A673 (cell line): Measurements from ENCODE around the gene RPL19. TPM values are rescaled to one million over a fixed set of nuclear protein-coding genes. Genes with fewer than 3 reads are reported as not detected.

ENCODE experiments used
- BruUV-seq: library from RNA; stranded (reverse); fragments of 400-500 nt; replicated peaks from 2 replicates; lab custom pipeline; 2021; lab: Mats Ljungman, UMichigan
- CTCF ChIA-PET: fragments of 300-600 bp; sonication (Branson Sonifier 250); formaldehyde crosslinking; loops from one replicate; lab custom pipeline; 2022; ENCODE audit warnings: antibody characterized with exemption; lab: Charles Lee
- POLR2A ChIA-PET: fragments of 300-600 bp; sonication (Branson Sonifier 250); formaldehyde crosslinking; loops from one replicate; lab custom pipeline; 2022; ENCODE audit warnings: antibody characterized with exemption; ENCODE audit not compliant: low non-redundant PET; lab: Charles Lee
- DNase-seq: peaks from one replicate; pipeline ENCODE4 v3.0.0-alpha.2; 2015; ENCODE audit warnings: low spot score
- H3K27ac ChIP-seq: fragments of 200-600 bp; sonication (generic); 2 replicates; pipeline ENCODE4 v1.5.1; 2016; ENCODE audit warnings: mixed run types, low read depth, mild to moderate bottlenecking, mixed read lengths, antibody characterized with exemption, low read length; ENCODE audit not compliant: poor library complexity, severe bottlenecking
- H3K27me3 ChIP-seq: fragments of 200-600 bp; sonication (generic); replicated peaks from 2 replicates; pipeline ENCODE4 v1.6.1; 2017; ENCODE audit warnings: mixed run types, low read depth, mild to moderate bottlenecking, mixed read lengths, antibody characterized with exemption, low read length; ENCODE audit not compliant: insufficient read depth, poor library complexity
- H3K36me3 ChIP-seq: fragments of 200-600 bp; sonication (generic); 2 replicates; pipeline ENCODE4 v1.6.1; 2016; ENCODE audit warnings: mixed run types, mild to moderate bottlenecking, mixed read lengths, antibody characterized with exemption, low read length; ENCODE audit not compliant: insufficient read depth, poor library complexity, severe bottlenecking
- H3K4me1 ChIP-seq: fragments of 200-600 bp; sonication (generic); 2 replicates; pipeline ENCODE4 v1.6.1; 2017; ENCODE audit warnings: mixed run types, mild to moderate bottlenecking, mixed read lengths, antibody characterized with exemption, low read length; ENCODE audit not compliant: insufficient read depth, poor library complexity, severe bottlenecking
- H3K4me3 ChIP-seq: fragments of 200-600 bp; sonication (generic); 2 replicates; pipeline ENCODE4 v1.5.1; 2016; ENCODE audit warnings: low read depth, mixed run types, mild to moderate bottlenecking, mixed read lengths, low read length; ENCODE audit not compliant: poor library complexity, severe bottlenecking
- H3K9me3 ChIP-seq: fragments of 200-600 bp; sonication (generic); 2 replicates; pipeline ENCODE4 v1.6.1; 2016; ENCODE audit warnings: mixed run types, low read depth, mild to moderate bottlenecking, mixed read lengths, antibody characterized with exemption, low read length; ENCODE audit not compliant: poor library complexity, severe bottlenecking
- EZH2 ChIP-seq: fragments of 200-600 bp; sonication (generic); IDR thresholded peaks from 2 replicates; pipeline ENCODE4 v1.6.1; 2017; ENCODE audit warnings: borderline replicate concordance, low read depth, mild to moderate bottlenecking, mixed read lengths, antibody characterized with exemption, low read length; ENCODE audit not compliant: poor library complexity, severe bottlenecking
- intact Hi-C: fragments of 100-400 bp; cut with micrococcal nuclease; formaldehyde crosslinking; loops from one replicate; pipeline ENCODE4 v1.10.0; 2022; ENCODE audit not compliant: unreplicated experiment
- total RNA-seq: library from RNA; stranded (reverse); gene quantifications from 2 replicates; pipeline ENCODE4 v1.2.3, GENCODE V29; 2021
- TF ChIP-seq, protein P1 (sequence below): fragments of 300-800, 200-600 bp; sonication (generic); conservative IDR thresholded peaks from 2 replicates; pipeline ENCODE4 v1.5.1; 2017; ENCODE audit warnings: low read depth, mild to moderate bottlenecking, antibody characterized with exemption, low read length, moderate library complexity, mixed read lengths

The RPL19 gene
- total RNA-seq, 1 experiment from 2014 or later = 950 TPM

DNA sequence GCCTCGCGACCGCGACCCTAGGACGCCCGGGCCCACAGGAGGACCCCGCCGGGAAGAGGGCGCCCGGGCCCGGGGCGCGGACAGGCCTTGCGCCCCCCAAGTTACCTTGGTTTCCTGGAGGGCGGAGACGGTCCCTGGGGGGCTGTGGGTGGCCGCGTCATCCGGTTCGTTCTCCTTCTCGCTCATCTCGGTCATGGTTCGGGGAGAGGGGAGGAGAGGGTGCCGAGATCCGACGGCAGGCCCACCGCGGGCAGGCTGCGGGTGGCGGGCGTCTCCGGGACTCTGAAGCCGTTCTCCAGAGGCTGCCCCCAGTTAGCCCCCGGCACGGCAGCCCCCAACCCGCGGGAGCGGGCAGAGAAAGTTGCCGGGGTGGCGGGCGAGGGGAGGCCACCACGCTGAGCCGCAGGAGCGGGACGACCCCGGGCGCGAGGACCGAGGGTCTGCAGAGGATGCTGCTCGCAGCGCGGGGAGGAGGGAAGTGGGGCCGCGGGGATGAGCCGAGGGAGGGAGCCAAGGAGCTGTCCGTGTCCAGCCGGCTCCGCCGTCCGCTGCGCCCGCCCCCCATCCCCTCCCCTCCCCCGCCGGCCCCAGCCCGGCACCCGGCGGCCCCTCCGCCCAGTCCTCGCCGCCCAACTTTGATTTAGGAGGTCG lies 25.4 kb downstream of the RPL19 start, which contains the start of gene STAC2:
STAC2 (minus strand) TSS at position 638 of the 651 bp plus-strand sequence; CDS start at position 195, 443 bp downstream.
- peaks cover 4% of the 10 kb centered on the region for H3K4me1 ChIP-seq
- no peak within 1 kb of the TSS for H3K27ac ChIP-seq
- peaks cover 3% of the 10 kb centered on the region for H3K27me3 ChIP-seq
- BruUV-seq = no TSS peak
- TF ChIP-seq, protein P1, sequence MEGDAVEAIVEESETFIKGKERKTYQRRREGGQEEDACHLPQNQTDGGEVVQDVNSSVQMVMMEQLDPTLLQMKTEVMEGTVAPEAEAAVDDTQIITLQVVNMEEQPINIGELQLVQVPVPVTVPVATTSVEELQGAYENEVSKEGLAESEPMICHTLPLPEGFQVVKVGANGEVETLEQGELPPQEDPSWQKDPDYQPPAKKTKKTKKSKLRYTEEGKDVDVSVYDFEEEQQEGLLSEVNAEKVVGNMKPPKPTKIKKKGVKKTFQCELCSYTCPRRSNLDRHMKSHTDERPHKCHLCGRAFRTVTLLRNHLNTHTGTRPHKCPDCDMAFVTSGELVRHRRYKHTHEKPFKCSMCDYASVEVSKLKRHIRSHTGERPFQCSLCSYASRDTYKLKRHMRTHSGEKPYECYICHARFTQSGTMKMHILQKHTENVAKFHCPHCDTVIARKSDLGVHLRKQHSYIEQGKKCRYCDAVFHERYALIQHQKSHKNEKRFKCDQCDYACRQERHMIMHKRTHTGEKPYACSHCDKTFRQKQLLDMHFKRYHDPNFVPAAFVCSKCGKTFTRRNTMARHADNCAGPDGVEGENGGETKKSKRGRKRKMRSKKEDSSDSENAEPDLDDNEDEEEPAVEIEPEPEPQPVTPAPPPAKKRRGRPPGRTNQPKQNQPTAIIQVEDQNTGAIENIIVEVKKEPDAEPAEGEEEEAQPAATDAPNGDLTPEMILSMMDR = no peak
- TF ChIP-seq EZH2 = no peak
- peak within 1 kb of the TSS; percentile 46 for H3K4me3 ChIP-seq
- ChIA-PET CTCF (interaction anchor here (0.6 to 0.9 kb wide), 2 partner anchors 11 to 51 kb away, joined by 3 to 6 read pairs; no protein-coding TSS in a partner anchor), POLR2A (no interaction called here)
- H3K36me3 ChIP-seq = no peaks in the 10 kb centered on the region
- H3K9me3 ChIP-seq = no peaks in the 10 kb centered on the region
- no peak for DNase-seq
- intact Hi-C loops = no loop called here

DNA sequence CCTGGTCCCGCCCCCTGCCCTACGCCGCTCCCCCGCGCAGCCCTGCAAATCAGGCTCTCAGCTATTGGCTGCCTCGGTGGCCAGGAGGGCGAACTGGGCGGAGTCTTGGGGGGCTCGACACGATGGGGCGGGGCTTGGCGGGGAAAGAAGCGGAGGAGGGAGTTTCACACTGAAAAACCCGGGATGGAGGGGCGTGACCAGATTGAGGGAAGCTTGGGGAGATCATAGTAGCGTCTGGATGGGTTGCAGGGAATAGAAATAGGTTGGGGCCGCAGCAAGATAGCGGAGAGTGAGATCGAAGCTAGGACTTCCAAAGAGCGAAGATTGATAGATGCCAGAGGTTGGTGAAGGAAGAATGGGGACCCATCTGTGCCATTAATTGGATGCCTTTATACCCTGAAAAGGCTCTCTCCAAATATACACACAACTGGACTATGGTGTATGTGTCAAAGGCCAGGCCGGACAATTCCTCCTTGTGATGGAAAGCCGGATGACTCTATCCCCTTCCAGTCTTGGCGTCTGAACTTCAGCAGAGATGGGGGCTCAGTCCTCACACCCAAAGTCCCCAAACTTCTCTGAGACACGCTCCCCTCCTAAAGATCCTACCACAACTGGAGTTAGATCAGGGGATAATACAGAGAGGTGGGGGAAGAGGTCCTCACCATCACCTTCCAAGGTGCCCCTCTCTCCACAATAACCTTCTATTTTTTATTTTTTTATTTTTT lies 26.0 kb downstream of the RPL19 start:
- intact Hi-C loops = no loop called here
- H3K27me3 ChIP-seq = peaks cover 3% of the 10 kb centered on the region
- H3K36me3 ChIP-seq = no peaks in the 10 kb centered on the region
- peaks cover 10% of the 10 kb centered on the region for H3K4me1 ChIP-seq
- ChIA-PET POLR2A (no interaction called here), CTCF (interaction anchor here (0.6 to 0.9 kb wide), 2 partner anchors 10 to 51 kb away, joined by 3 to 6 read pairs; no protein-coding TSS in a partner anchor)
- H3K4me3 ChIP-seq = peak overlapping the region; percentile 46
- H3K9me3 ChIP-seq = no peaks in the 10 kb centered on the region
- H3K27ac ChIP-seq = no peak overlapping the region
- BruUV-seq = no TSS peak
- TF ChIP-seq, protein P1 = no peak
- no peak for TF ChIP-seq EZH2
- DNase-seq = peak; percentile 90

DNA sequence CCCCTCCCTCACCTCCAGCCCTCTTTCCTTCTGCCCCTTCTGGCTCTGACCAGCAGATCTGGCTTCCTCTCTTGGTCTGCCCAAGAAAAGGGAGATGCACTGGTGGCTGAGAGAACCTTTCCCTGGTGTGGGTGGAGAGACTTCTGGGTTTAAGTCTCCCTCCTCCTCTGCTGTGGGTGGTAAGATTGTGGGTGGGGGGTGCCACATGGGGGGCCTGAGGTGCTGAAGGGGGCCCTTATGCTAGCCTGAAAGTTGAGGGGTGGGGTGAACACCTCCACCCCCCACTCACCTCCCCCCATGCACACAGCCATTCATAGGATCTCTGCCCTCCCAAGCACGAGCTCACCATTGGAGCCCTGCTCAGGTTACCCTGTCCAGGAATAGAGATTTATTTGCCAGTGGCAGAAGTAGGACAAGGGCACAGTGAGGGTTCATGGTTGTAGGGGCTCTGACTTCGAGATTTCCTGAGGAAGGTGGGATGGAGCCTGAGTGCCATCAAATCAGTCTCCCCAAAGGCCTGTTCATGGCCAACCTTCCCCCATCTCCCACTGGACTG lies 27.4 kb downstream of the RPL19 start:
- Histone ChIP-seq H3K36me3 (no peaks in the 10 kb centered on the region), H3K4me1 (peaks cover 19% of the 10 kb centered on the region), H3K27me3 (peaks cover 3% of the 10 kb centered on the region), H3K9me3 (no peaks in the 10 kb centered on the region), H3K4me3 (no peak overlapping the region), H3K27ac (no peak overlapping the region)
- TF ChIP-seq, protein P1 = no peak
- TF ChIP-seq EZH2 = no peak
- POLR2A ChIA-PET = no interaction called here
- no TSS peak for BruUV-seq
- intact Hi-C loops = no loop called here
- no peak for DNase-seq
- CTCF ChIA-PET = no interaction called here
